ENCODE results near the gene PCDHGA1.

The PCDHGA1 gene

DNA sequence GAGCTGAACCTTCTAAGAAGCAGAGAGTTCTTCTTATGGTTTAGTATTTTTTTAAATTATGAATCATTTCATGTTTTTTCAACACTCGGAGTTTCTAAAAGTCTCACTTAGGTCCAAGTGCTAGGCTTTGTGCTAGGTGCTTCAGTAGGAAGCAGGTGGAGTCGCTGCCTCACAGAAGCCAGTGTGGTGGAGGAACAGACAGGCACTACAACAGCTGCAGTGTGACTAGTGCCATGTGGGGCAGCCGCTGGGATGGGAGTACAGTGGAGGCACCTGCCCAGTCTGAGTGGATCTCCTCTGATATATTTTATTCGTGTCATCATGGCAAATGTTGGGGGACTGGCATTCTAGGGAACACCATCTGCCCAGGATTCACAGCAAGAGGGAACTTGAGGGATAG, 173.9 kb downstream of the PCDHGA1 start:
- Histone ChIP-seq H2AFZ (ENCODE audit: low read depth, low read length, severe bottlenecking) (no peak overlapping the region), H4K20me1 (ENCODE audit: low read depth, low read length) (no peaks in the 10 kb centered on the region), H3K27ac (ENCODE audit: low read depth, low read length) (peak overlapping the region; percentile 99), H3K27me3 (ENCODE audit: low read length) (no peaks in the 10 kb centered on the region), H3K4me3 (ENCODE audit: insufficient read depth, low read length, poor library complexity, severe bottlenecking) (peak overlapping the region; percentile 17), H3K9me3 (ENCODE audit: insufficient read depth, low read length) (no peaks in the 10 kb centered on the region), H3K79me2 (ENCODE audit: insufficient read depth, low read length) (peaks cover 17% of the 10 kb centered on the region; the same call in 1 of the 2 replicates), H3K9ac (ENCODE audit: low read length) (peak overlapping the region; percentile 52), H3F3A (ENCODE audit: insufficient read depth) (peaks cover 69% of the 10 kb centered on the region), H3K9me2 (replicated peaks; ENCODE audit: insufficient read depth, low read length) (no peaks in the 10 kb centered on the region), H3K4me2 (ENCODE audit: low read depth, low read length, poor library complexity, severe bottlenecking) (peak overlapping the region; percentile 87), H3K36me3 (ENCODE audit: low read length) (no peaks in the 10 kb centered on the region)
- TF ChIP-seq EZH2phosphoT487 (conservative IDR thresholded peaks at IDR 0.05; ENCODE audit: low read length): no peak
- TF ChIP-seq, protein P1, sequence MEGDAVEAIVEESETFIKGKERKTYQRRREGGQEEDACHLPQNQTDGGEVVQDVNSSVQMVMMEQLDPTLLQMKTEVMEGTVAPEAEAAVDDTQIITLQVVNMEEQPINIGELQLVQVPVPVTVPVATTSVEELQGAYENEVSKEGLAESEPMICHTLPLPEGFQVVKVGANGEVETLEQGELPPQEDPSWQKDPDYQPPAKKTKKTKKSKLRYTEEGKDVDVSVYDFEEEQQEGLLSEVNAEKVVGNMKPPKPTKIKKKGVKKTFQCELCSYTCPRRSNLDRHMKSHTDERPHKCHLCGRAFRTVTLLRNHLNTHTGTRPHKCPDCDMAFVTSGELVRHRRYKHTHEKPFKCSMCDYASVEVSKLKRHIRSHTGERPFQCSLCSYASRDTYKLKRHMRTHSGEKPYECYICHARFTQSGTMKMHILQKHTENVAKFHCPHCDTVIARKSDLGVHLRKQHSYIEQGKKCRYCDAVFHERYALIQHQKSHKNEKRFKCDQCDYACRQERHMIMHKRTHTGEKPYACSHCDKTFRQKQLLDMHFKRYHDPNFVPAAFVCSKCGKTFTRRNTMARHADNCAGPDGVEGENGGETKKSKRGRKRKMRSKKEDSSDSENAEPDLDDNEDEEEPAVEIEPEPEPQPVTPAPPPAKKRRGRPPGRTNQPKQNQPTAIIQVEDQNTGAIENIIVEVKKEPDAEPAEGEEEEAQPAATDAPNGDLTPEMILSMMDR (IDR thresholded peaks at IDR 0.05; ENCODE audit: insufficient read depth, low read length, poor library complexity, severe bottlenecking): no peak

DNA sequence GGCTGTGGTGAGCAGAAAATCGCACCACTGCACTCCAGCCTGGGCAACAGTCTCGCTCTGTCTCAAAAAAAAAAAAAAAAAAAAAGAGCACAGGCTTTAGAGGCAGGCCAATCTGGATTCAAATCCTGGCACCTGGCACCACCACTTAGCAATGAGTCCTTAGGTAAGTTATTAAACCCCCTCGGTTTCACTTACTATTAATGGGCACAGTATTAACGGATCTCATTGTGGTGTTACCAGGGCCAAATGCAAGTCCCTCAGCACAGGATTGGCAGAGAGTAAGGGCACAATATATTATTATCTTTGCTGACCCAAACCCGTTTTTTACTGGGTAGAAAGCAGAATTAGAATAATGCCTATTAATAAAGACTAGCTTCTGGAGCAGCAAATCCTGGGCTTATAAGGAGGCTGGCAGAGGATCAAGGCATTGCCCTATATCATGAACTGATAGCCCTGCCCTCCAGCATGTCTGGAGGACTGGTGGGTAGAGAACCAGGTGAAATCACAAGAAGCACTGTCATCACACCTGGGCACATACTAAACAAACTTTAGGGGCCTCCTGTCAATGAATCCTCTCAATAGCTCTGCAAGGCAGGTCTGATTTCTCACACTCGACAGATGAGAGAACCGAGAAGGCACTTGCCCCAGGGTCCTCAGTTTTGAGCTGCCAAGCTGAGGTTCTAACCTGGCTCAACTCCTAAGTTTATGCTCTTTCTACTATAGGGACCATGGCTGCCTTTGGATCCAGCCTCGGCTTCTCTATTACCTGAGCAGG, 176.3 kb downstream of the PCDHGA1 start:
- H3K4me3 ChIP-seq (ENCODE audit: insufficient read depth, low read length, poor library complexity, severe bottlenecking): peak overlapping the region; percentile 9
- peak overlapping the region; percentile 99 for H3K27ac ChIP-seq (ENCODE audit: low read depth, low read length)
- H2AFZ ChIP-seq (ENCODE audit: low read depth, low read length, severe bottlenecking): no peak overlapping the region
- peak overlapping the region; percentile 84 for H3K9ac ChIP-seq (ENCODE audit: low read length)
- no peak for TF ChIP-seq EZH2phosphoT487 (conservative IDR thresholded peaks at IDR 0.05; ENCODE audit: low read length)
- TF ChIP-seq, protein P1 (IDR thresholded peaks at IDR 0.05; ENCODE audit: insufficient read depth, low read length, poor library complexity, severe bottlenecking): no peak
- peaks cover 87% of the 10 kb centered on the region for H3F3A ChIP-seq (ENCODE audit: insufficient read depth)
- no peaks in the 10 kb centered on the region for H3K27me3 ChIP-seq (ENCODE audit: low read length)
- H3K9me3 ChIP-seq (ENCODE audit: insufficient read depth, low read length): no peaks in the 10 kb centered on the region
- no peaks in the 10 kb centered on the region for H4K20me1 ChIP-seq (ENCODE audit: low read depth, low read length)
- H3K9me2 ChIP-seq (replicated peaks; ENCODE audit: insufficient read depth, low read length): no peaks in the 10 kb centered on the region
- H3K36me3 ChIP-seq (ENCODE audit: low read length): no peaks in the 10 kb centered on the region; the same call in 1 of the 2 replicates
- peaks cover 17% of the 10 kb centered on the region; the same call in 1 of the 2 replicates for H3K79me2 ChIP-seq (ENCODE audit: insufficient read depth, low read length)
- peak overlapping the region; percentile 87 for H3K4me2 ChIP-seq (ENCODE audit: low read depth, low read length, poor library complexity, severe bottlenecking)

DNA sequence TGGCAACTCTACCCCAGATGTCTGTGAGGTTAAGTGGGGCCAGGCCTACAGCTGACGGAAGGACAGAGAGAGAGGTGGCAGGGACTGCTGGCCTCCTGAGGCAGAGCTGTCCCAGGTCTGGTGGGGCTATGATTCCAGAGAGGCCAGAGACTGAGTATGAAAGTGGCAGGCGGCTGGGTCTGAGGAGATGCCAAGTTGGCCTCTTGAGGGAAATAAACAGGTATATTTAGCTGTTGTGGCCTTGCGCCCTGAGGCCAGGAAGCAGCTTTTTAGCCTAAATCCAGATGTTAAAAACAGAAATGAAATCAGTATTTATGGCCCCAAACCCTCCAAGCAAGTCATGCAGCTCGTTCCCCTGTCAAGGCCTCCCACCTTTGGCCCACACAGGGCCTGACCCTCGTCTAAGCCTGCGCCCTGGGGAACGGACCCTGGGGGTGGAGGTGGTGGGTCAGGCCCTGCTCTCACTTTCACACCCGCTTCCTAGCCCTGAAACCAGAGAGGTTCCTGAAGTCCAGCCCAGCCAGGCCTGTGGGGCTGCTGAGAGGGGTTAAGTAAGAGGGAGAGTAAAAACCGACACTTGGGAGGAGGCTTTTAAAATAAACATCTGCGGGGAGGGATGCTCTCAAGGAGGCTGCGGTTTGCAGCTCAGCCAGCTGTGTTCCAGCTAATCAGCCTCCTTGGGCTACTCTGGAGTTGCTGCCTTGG, 177.2 kb downstream of the PCDHGA1 start:
- Histone ChIP-seq H3K9me2 (replicated peaks; ENCODE audit: insufficient read depth, low read length) (no peaks in the 10 kb centered on the region), H3K79me2 (ENCODE audit: insufficient read depth, low read length) (peaks cover 17% of the 10 kb centered on the region; the same call in 1 of the 2 replicates), H3K9me3 (ENCODE audit: insufficient read depth, low read length) (no peaks in the 10 kb centered on the region), H3F3A (ENCODE audit: insufficient read depth) (peaks cover 89% of the 10 kb centered on the region), H3K9ac (ENCODE audit: low read length) (peak overlapping the region; percentile 84), H4K20me1 (ENCODE audit: low read depth, low read length) (no peaks in the 10 kb centered on the region), H2AFZ (ENCODE audit: low read depth, low read length, severe bottlenecking) (no peak overlapping the region), H3K4me2 (ENCODE audit: low read depth, low read length, poor library complexity, severe bottlenecking) (peak overlapping the region; percentile 87), H3K27ac (ENCODE audit: low read depth, low read length) (peak overlapping the region; percentile 99), H3K4me3 (ENCODE audit: insufficient read depth, low read length, poor library complexity, severe bottlenecking) (peak overlapping the region; percentile 40), H3K36me3 (ENCODE audit: low read length) (no peaks in the 10 kb centered on the region; the same call in 1 of the 2 replicates), H3K27me3 (ENCODE audit: low read length) (no peaks in the 10 kb centered on the region)
- TF ChIP-seq, protein P1 (IDR thresholded peaks at IDR 0.05; ENCODE audit: insufficient read depth, low read length, poor library complexity, severe bottlenecking): no peak
- no peak for TF ChIP-seq EZH2phosphoT487 (conservative IDR thresholded peaks at IDR 0.05; ENCODE audit: low read length)

Measured in SU-DHL-6 (cell line).